HFFc6 (cell line): ENCODE results near the gene ADI1. TPM values are rescaled to one million over a fixed set of nuclear protein-coding genes. Genes with fewer than 3 reads are reported as not detected.

ENCODE experiments used
- DNase-seq: peaks from one replicate; pipeline ENCODE4 v3.0.0-alpha.2; 2018
- H3K27ac Mint-ChIP-seq: 2 replicates; pipeline ENCODE4 v1.8.0; 2020; ENCODE audit warnings: mild to moderate bottlenecking, mixed read lengths
- H3K27me3 Mint-ChIP-seq: 2 replicates; pipeline ENCODE4 v1.8.0; 2021; ENCODE audit warnings: mild to moderate bottlenecking, moderate library complexity, mixed read lengths; ENCODE audit not compliant: insufficient read depth
- H3K36me3 Mint-ChIP-seq: 2 replicates; pipeline ENCODE4 v1.8.0; 2021; ENCODE audit warnings: low read depth, mixed read lengths
- H3K4me1 Mint-ChIP-seq: 2 replicates; pipeline ENCODE4 v1.8.0; 2020; ENCODE audit warnings: low read depth, mixed read lengths
- H3K4me3 Mint-ChIP-seq: 2 replicates; pipeline ENCODE4 v1.8.0; 2020; ENCODE audit warnings: mild to moderate bottlenecking, moderate library complexity, mixed read lengths
- H3K9me3 Mint-ChIP-seq: 2 replicates; pipeline ENCODE4 v1.8.0; 2020; ENCODE audit warnings: mild to moderate bottlenecking, mixed read lengths
- total RNA-seq, 6 experiments: library from RNA; stranded (reverse); fragmentation: NEBNext Ultra II Directional; extraction: Animal tissue kit (Norgen Biotek cat#: 25700); gene quantifications; 2 replicates in 1 of 6; 3 replicates in 5 of 6; pipeline ENCODE4 v1.2.3, GENCODE V29; 2021
- TF ChIP-seq, protein P1 (sequence below): fragments of 200-600 bp; sonication (generic); IDR thresholded peaks from 2 replicates; pipeline ENCODE4 v1.5.0; 2021; ENCODE audit warnings: antibody characterized with exemption, mild to moderate bottlenecking

ADI1 gene
- total RNA-seq, 6 experiments from 2014 or later = 66.6 to 94.2 (median 75.5) TPM

DNA sequence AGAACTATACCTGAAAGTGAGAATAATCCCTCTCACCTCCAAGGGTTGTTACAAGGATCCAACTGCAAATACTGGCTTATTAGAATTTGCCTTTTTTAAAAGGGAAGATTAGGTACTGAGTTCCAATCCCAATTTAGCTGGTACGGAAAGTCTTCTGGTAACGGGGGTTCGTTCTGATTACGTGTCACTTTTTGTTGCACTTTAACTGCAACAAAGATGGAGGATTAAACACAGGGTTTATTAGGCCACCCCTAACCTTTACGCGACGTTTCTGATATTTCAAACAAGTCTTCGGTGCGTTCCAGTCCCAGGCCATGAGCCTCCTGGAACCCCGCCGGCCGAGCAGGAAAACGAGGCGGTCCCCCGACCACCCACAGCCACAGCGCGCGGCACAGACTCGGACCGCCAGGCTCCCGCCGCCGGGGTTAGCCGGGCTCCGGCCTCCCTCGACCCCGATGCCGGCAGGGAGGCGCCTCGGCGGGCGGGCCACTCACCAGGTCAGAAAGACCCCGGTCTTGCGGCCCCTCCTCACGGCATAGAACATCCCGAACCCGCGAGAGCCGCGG is 38.4 kb upstream of the ADI1 start:
- H3K27ac Mint-ChIP-seq = peak overlapping the region; percentile 95
- peaks cover 22% of the 10 kb centered on the region for H3K36me3 Mint-ChIP-seq
- H3K4me1 Mint-ChIP-seq = peaks cover 24% of the 10 kb centered on the region
- H3K4me3 Mint-ChIP-seq = peak overlapping the region; percentile 94
- no peaks in the 10 kb centered on the region for H3K27me3 Mint-ChIP-seq
- no peak for DNase-seq
- TF ChIP-seq, protein P1, sequence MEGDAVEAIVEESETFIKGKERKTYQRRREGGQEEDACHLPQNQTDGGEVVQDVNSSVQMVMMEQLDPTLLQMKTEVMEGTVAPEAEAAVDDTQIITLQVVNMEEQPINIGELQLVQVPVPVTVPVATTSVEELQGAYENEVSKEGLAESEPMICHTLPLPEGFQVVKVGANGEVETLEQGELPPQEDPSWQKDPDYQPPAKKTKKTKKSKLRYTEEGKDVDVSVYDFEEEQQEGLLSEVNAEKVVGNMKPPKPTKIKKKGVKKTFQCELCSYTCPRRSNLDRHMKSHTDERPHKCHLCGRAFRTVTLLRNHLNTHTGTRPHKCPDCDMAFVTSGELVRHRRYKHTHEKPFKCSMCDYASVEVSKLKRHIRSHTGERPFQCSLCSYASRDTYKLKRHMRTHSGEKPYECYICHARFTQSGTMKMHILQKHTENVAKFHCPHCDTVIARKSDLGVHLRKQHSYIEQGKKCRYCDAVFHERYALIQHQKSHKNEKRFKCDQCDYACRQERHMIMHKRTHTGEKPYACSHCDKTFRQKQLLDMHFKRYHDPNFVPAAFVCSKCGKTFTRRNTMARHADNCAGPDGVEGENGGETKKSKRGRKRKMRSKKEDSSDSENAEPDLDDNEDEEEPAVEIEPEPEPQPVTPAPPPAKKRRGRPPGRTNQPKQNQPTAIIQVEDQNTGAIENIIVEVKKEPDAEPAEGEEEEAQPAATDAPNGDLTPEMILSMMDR = no peak
- no peaks in the 10 kb centered on the region for H3K9me3 Mint-ChIP-seq

- H3K9me3 Mint-ChIP-seq = no peaks in the 10 kb centered on the region
- no peak overlapping the region for H3K27ac Mint-ChIP-seq
- no peaks in the 10 kb centered on the region for H3K27me3 Mint-ChIP-seq
- TF ChIP-seq, protein P1 = no peak
- DNase-seq = no peak
- H3K4me1 Mint-ChIP-seq = peaks cover 15% of the 10 kb centered on the region
- no peak overlapping the region for H3K4me3 Mint-ChIP-seq
- peaks cover 32% of the 10 kb centered on the region for H3K36me3 Mint-ChIP-seq
Measured at GRCh38 chr2:3553946-3554345, 34.6 kb upstream of the ADI1 start.

DNA sequence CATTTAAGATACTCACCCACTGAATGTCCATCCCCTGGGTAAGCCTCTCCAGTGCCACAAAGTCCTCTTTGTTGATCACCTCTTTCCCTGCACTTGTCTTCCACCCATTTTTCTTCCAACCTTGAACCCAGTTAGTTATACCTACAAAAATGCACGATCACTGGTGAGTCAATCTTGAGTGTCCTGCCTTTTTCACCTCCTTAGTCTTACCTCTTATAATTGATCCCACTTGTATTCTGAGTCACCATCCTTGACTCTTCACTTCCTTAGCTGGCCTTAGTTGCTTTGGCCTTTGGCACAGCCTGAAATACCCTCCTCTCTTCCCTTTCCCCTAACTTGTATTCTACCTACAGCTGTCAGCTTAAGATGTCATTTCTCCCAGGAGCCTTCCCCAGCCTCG is 28.6 kb upstream of the ADI1 start:
- Mint-ChIP-seq H3K4me3 (no peak overlapping the region), H3K27ac (peak overlapping the region; percentile 20), H3K9me3 (peaks cover 4% of the 10 kb centered on the region; the same call in 1 of the 2 replicates), H3K27me3 (no peaks in the 10 kb centered on the region; the same call in 1 of the 2 replicates), H3K4me1 (peaks cover 15% of the 10 kb centered on the region), H3K36me3 (peaks cover 55% of the 10 kb centered on the region)
- TF ChIP-seq, protein P1 = no peak
- no peak for DNase-seq

DNA sequence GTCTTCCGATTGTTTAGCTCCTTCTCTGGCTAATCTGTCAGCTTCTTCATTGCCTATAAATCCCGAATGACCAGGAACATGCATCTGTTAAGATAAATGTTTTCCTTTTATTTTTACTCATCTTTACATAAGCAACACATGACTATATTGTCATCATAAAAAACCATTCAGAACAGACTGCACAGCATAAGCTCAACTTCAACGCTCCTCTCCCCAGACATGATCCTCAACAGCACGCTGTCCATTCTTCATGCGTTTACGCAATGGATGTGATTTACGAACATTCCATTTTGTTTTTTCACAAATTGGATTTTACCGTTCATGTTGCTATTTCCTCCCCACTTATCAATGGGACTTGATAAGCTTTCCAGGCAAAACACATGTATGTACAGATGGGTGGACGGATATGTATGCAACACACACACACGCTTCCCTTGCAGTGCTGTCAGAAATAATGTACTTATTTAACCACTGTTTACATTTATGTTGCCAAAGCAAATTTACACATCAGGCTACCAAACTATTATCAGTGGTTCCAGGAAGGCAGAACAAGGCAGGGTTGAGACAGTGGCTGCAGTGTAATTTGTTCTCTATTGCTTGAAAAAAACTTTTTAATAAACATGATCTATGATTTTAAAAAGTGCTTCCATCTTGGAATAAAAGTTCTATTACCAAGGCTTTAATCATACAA is 26.6 kb upstream of the ADI1 start:
- DNase-seq = no peak
- peaks cover 15% of the 10 kb centered on the region for H3K4me1 Mint-ChIP-seq
- H3K27ac Mint-ChIP-seq = no peak overlapping the region
- H3K27me3 Mint-ChIP-seq = no peaks in the 10 kb centered on the region; the same call in 1 of the 2 replicates
- no peak overlapping the region for H3K4me3 Mint-ChIP-seq
- peaks cover 62% of the 10 kb centered on the region for H3K36me3 Mint-ChIP-seq
- TF ChIP-seq, protein P1 = no peak
- H3K9me3 Mint-ChIP-seq = peaks cover 4% of the 10 kb centered on the region; the same call in 1 of the 2 replicates

DNA sequence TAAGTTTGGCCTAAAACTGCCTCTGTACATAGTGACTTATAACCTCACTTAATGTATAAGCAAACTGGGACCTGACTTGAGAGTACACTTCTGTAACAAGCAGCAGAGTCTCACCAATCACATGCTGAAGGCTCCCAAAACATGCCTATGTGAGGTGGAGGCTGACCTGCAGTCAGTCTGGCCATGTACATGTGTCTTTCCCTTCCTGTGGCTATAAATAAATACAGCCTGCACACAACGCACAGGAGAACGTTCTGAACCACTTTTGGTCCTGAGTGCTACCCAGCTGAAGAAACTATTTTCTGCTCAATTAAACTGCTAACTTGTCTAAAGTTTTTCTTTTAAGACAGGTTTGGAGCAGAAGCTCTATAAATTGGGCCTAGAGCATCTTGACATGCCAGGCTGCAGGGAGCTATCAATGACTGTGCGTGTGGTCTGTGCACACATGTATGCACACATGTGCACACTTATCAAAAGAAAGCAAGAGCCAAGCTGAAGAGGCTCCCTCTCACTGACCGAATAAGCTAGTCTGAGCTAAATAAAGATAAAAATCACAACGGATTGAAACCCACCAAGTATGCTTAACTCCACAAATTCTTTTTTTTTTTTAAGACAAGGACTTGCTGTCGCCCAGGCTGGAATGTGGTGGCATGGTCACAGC is 23.8 kb upstream of the ADI1 start:
- Mint-ChIP-seq H3K27me3 (no peaks in the 10 kb centered on the region; the same call in 1 of the 2 replicates), H3K9me3 (no peaks in the 10 kb centered on the region), H3K36me3 (peaks cover 43% of the 10 kb centered on the region), H3K27ac (no peak overlapping the region), H3K4me1 (peaks cover 4% of the 10 kb centered on the region), H3K4me3 (no peak overlapping the region)
- no peak for DNase-seq
- TF ChIP-seq, protein P1 = no peak
